ENCODE results near the gene TSC22D1. TPM values are rescaled to one million over a fixed set of nuclear protein-coding genes. Genes with fewer than 3 reads are reported as not detected.

TSC22D1 gene
- total RNA-seq, 2 donors from 2014 or later = 182 to 197 TPM

Other genes with a start within 250 kb of the TSC22D1 start
- 1 to 10 TPM; 5.1 to 7.9 TPM for gene SERP2, start 202.5 kb downstream of the TSC22D1 start, total RNA-seq